Muscle layer of duodenum (tissue), 2 donors: Measurements from ENCODE around the gene XPO5.
A peak's percentile ranks its signal among the peaks of the same experiment; 100 is the strongest.

Source experiments
- H3K27ac ChIP-seq: one replicate; pipeline ENCODE4 v1.7.0; 2013; ENCODE audit warnings: mild to moderate bottlenecking, low read length
- H3K27me3 ChIP-seq: one replicate; pipeline ENCODE4 v1.7.0; 2013; ENCODE audit warnings: low read depth, mild to moderate bottlenecking, control low read depth, low read length
- H3K36me3 ChIP-seq, 2 donors: one replicate each; pipeline ENCODE4 v1.7.0; 2013; ENCODE audit warnings: low read length in 2 of 2, control low read depth in 1 of 2, mild to moderate bottlenecking in 1 of 2; ENCODE audit not compliant: insufficient read depth in 2 of 2, control insufficient read depth in 1 of 2
- H3K4me1 ChIP-seq, 2 donors: one replicate each; pipeline ENCODE4 v1.7.0; 2013; ENCODE audit warnings: low read length in 2 of 2, mild to moderate bottlenecking in 2 of 2, control low read depth in 1 of 2, moderate library complexity in 1 of 2; ENCODE audit not compliant: insufficient read depth in 2 of 2, control insufficient read depth in 1 of 2
- H3K4me3 ChIP-seq, 2 donors: one replicate each; pipeline ENCODE4 v1.7.0; 2013; ENCODE audit warnings: low read length in 2 of 2, low read depth in 1 of 2, mild to moderate bottlenecking in 1 of 2
- H3K9me3 ChIP-seq, 2 donors: one replicate each; pipeline ENCODE4 v1.7.0; 2013; ENCODE audit warnings: low read length in 2 of 2, control low read depth in 1 of 2, mild to moderate bottlenecking in 1 of 2; ENCODE audit not compliant: control insufficient read depth in 1 of 2
- donor health status: healthy.

XPO5 gene

GRCh38 chr6:43575772-43576551 is at the start of gene XPO5, which contains the start of gene POLH:
Gene XPO5, minus strand, starts transcription at chr6:43576038. Its CDS starts 174 bp downstream, at chr6:43575864.
Gene POLH, plus strand, starts transcription at chr6:43576185. Its CDS starts 6,135 bp downstream, at chr6:43582320.
- peaks cover 7 to 18% of the 10 kb centered on the region in 2 donors for H3K36me3 ChIP-seq
- peak within 1 kb of the TSS; percentile 88 for H3K27ac ChIP-seq
- no peaks in the 10 kb centered on the region for H3K27me3 ChIP-seq
- H3K4me3 ChIP-seq = peak within 1 kb of the TSS; percentile 97
- H3K9me3 ChIP-seq = no peaks in the 10 kb centered on the region
- H3K4me1 ChIP-seq = peaks cover 6 to 22% of the 10 kb centered on the region in 2 donors

DNA sequence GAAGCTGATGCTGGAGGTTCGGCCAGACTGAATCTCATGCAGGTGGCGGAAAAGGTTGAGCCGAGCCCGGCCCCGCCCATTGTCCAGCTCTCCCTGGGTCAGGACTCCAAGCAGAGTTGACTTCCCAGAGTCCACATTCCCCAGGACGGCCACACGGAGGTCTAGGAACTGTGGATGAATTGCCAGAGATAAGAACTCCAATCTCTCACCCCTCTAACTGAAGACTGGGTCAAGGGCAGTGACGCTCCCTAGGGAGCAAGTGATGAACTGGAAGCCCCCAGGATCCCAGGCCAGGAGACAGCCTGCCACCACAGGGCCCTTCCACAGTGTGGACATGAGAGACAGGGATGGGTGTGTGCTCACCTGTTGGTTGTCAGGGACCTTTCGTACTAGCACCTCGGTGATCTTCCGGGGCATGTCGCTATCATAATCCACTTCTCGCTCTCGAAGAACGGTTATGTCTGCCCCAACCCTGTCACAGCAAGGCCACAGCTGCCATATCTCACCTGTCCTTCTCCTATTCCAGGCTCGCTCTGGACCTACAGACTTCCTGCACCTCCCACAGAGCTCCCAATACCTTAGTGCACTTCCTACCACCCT is 49.7 kb upstream of the XPO5 start:
- H3K9me3 ChIP-seq = no peaks in the 10 kb centered on the region

DNA sequence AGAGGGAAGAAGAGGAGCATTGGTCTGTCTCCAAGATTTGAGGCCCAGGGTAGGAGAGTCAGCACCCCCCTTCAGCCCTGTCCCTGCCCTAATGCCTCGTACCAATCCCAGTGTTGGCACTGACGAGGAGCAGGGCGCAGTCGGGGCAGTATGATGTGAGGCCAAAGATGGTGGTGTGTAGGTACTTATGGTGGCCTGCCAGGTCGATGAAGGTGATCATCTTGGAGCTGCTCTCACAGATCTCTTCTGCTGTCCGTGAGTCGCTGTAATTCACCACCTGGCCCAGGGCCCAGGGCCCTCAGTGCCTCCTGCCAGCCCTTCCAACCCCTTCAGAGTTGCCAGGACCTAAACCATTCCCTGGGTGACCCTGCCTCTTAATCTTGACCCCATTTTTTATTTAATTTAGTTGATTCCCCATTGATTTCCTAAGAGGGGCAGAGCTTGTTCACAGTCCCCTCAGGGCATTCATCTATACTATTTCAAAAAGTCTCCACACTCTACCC is 49.0 kb upstream of the XPO5 start:
- no peaks in the 10 kb centered on the region for H3K27me3 ChIP-seq
- no peaks in the 10 kb centered on the region for H3K9me3 ChIP-seq
- H3K4me1 ChIP-seq = peaks cover 6 to 12% of the 10 kb centered on the region in 2 donors
- H3K27ac ChIP-seq = no peak overlapping the region
- no peak overlapping the region for H3K4me3 ChIP-seq
- H3K36me3 ChIP-seq = peaks cover 36 to 59% of the 10 kb centered on the region in 2 donors

More for the DNA sequence above, 49.7 kb upstream of the XPO5 start:
- Histone ChIP-seq H3K4me3 (no peak overlapping the region), H3K27ac (no peak overlapping the region), H3K4me1 (peaks cover 6 to 12% of the 10 kb centered on the region in 2 donors), H3K27me3 (no peaks in the 10 kb centered on the region), H3K36me3 (peaks cover 36 to 55% of the 10 kb centered on the region in 2 donors)

- H3K27me3 ChIP-seq = no peaks in the 10 kb centered on the region
- H3K36me3 ChIP-seq = peaks cover 36 to 65% of the 10 kb centered on the region in 2 donors
- H3K27ac ChIP-seq = no peak overlapping the region
- no peaks in the 10 kb centered on the region for H3K9me3 ChIP-seq
- peaks cover 6 to 12% of the 10 kb centered on the region in 2 donors for H3K4me1 ChIP-seq
- H3K4me3 ChIP-seq = no peak overlapping the region
Observed at GRCh38 chr6:43623880-43624785, 48.3 kb upstream of the XPO5 start.

DNA sequence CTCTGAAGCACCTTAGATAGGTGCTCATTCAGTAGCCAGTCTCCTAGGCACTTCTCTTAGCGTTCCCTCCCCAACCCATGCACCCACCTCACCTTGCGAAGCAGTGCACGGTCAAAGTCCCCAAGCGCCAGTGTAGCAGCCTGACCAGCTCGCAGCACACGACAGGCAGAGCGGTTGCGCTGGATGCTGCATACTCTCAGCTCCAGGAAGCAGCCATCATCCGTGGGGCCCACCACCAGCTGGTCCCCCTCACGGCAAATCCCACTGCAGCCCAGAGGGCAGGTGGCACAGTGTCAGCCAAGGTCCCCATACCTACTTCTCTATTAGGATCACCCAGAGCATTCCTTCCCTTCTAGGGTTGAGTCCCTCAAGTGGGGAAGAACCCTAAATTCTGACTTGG is 46.7 kb upstream of the XPO5 start:
- Histone ChIP-seq H3K27me3 (no peaks in the 10 kb centered on the region), H3K36me3 (peaks cover 36 to 65% of the 10 kb centered on the region in 2 donors), H3K27ac (no peak overlapping the region), H3K4me3 (no peak overlapping the region), H3K4me1 (peaks cover 3 to 5% of the 10 kb centered on the region in 2 donors), H3K9me3 (no peaks in the 10 kb centered on the region)

- Histone ChIP-seq H3K27me3 (no peaks in the 10 kb centered on the region), H3K4me1 (no peaks in the 10 kb centered on the region), H3K36me3 (peaks cover 36 to 65% of the 10 kb centered on the region in 2 donors), H3K4me3 (no peak overlapping the region), H3K9me3 (no peaks in the 10 kb centered on the region), H3K27ac (no peak overlapping the region)
Observed at GRCh38 chr6:43621836-43622180, 46.0 kb upstream of the XPO5 start.

DNA sequence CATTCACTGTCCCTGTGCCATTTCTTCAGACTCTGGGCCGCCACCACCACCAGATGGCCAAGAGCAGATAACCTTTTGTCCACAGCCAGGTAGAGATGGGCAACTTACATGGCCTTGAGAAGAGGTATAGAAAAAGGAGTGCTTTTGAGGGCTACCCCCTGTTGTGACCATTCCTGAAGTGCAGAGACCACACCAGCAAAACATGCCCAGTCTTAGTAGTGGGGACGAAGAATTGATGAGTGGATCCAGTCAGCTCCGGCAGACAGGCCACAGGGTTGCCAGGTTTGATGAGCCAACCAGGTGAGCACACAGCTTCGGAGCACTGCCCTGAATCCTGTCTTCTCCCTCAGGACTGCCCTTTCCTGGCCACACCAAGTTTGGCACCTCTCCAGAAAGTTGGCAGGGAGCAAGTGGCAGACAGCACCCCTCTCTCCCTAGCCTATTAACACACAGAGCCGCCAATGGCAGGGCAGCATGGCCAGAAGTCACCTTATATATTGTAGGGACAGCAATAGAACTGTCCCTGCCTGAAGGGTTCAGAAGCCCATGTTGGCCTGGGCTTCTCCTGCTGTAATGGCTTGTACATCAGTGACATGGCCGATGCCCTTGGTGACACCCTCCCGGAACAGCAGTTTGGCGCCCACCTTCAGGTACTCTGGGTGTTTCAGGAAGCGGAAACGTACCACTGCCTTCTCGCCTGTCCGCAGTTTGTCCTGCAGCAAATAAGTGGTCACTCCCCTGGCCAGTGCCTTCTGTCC is 45.4 kb upstream of the XPO5 start:
- Histone ChIP-seq H3K4me3 (no peak overlapping the region), H3K27me3 (no peaks in the 10 kb centered on the region), H3K4me1 (no peaks in the 10 kb centered on the region), H3K27ac (no peak overlapping the region), H3K36me3 (peaks cover 36 to 65% of the 10 kb centered on the region in 2 donors), H3K9me3 (no peaks in the 10 kb centered on the region)

- no peak overlapping the region for H3K27ac ChIP-seq
- H3K36me3 ChIP-seq = peaks cover 33 to 35% of the 10 kb centered on the region in 2 donors
- no peaks in the 10 kb centered on the region for H3K9me3 ChIP-seq
- H3K4me1 ChIP-seq = no peaks in the 10 kb centered on the region
- H3K4me3 ChIP-seq = no peak overlapping the region
- H3K27me3 ChIP-seq = no peaks in the 10 kb centered on the region
Observed at GRCh38 chr6:43616725-43617472, 41.1 kb upstream of the XPO5 start.

GRCh38 chr6:43614396-43614730 is 38.5 kb upstream of the XPO5 start:
- Histone ChIP-seq H3K4me1 (no peaks in the 10 kb centered on the region), H3K27ac (no peak overlapping the region), H3K36me3 (peaks cover 23 to 30% of the 10 kb centered on the region in 2 donors)

GRCh38 chr6:43613721-43614395 is 38.0 kb upstream of the XPO5 start:
- Histone ChIP-seq H3K27me3 (no peaks in the 10 kb centered on the region), H3K4me3 (no peak overlapping the region), H3K36me3 (peaks cover 22 to 33% of the 10 kb centered on the region in 2 donors), H3K4me1 (no peaks in the 10 kb centered on the region), H3K9me3 (no peaks in the 10 kb centered on the region), H3K27ac (no peak overlapping the region)

More at GRCh38 chr6:43614396-43614730, 38.5 kb upstream of the XPO5 start:
- Histone ChIP-seq H3K27me3 (no peaks in the 10 kb centered on the region), H3K4me3 (no peak overlapping the region), H3K9me3 (no peaks in the 10 kb centered on the region)
